A673 (cell line): ENCODE measurements around the gene KLK5.

Experiments used
- EZH2 ChIP-seq: fragments of 200-600 bp; sonication (generic); IDR thresholded peaks from 2 replicates; pipeline ENCODE4 v1.6.1; 2017; ENCODE audit warnings: borderline replicate concordance, low read depth, mild to moderate bottlenecking, mixed read lengths, antibody characterized with exemption, low read length; ENCODE audit not compliant: poor library complexity, severe bottlenecking
- TF ChIP-seq, protein P1 (sequence below): fragments of 300-800, 200-600 bp; sonication (generic); conservative IDR thresholded peaks from 2 replicates; pipeline ENCODE4 v1.5.1; 2017; ENCODE audit warnings: low read depth, mild to moderate bottlenecking, antibody characterized with exemption, low read length, moderate library complexity, mixed read lengths

DNA sequence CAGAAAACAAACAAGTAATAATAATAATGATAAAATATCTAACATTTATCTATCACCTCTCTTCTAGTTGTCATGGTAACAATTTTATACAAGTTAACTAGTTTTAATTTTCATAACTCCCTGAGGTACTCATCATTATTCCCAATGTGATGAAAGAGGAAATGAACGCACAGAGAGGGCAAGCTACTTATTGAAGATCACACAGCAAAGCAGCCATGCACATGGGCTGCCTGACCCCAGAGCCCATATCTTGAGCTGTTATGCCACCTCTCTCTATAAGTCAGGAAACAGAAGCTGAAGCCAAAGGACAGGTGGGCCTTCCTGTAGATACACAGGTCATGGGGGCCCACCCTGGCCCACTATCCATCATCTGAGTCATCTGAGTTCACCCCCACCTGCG, 36.8 kb downstream of the KLK5 start:
- TF ChIP-seq, protein P1, sequence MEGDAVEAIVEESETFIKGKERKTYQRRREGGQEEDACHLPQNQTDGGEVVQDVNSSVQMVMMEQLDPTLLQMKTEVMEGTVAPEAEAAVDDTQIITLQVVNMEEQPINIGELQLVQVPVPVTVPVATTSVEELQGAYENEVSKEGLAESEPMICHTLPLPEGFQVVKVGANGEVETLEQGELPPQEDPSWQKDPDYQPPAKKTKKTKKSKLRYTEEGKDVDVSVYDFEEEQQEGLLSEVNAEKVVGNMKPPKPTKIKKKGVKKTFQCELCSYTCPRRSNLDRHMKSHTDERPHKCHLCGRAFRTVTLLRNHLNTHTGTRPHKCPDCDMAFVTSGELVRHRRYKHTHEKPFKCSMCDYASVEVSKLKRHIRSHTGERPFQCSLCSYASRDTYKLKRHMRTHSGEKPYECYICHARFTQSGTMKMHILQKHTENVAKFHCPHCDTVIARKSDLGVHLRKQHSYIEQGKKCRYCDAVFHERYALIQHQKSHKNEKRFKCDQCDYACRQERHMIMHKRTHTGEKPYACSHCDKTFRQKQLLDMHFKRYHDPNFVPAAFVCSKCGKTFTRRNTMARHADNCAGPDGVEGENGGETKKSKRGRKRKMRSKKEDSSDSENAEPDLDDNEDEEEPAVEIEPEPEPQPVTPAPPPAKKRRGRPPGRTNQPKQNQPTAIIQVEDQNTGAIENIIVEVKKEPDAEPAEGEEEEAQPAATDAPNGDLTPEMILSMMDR = no peak
- no peak for TF ChIP-seq EZH2
